NOMO-1 (cell line): Measurements from ENCODE around the gene GORASP2.

ENCODE experiments used
- DNase-seq, 2 experiments: peaks; one replicate each; lab custom pipeline; 2025; ENCODE audit not compliant: unreplicated experiment in 2 of 2; lab: John Stamatoyannopoulos, UW

GORASP2 gene

GRCh38 chr2:170991398-170992182 is 62.5 kb downstream of the GORASP2 start:
- DNase-seq: no peak

- no peak for DNase-seq
Measured at GRCh38 chr2:170996316-170996715, 67.3 kb downstream of the GORASP2 start.

DNA sequence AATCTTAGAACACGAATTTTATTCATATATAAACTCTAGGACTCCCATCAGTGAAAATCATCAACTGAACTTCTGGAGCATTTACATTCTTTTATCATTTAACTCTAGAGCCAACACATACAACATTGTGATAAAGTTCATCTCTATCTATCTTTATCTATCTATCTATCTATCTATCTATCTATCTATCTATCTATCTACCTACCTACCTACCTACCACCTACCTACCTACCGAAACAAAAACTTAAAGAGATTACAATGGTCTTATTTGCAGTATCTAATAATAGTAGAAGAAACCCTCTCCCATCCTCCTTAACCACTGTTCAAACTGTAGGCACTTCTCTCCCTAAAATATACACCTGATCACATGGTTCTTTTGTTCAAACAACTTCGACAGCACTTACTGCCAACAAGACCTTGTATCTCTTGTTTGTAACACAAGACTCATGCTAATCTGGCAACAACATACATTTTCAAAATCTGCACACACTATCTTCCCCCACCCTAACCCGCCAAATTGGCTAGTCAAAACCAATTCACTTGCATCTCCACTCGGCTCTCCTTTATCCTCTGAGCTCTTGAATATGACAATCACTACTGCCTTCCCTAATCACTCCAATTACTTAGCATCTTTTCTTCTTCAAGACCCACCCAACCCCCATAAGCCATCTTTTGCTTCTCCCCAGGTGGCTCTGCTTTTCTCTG is 69.0 kb downstream of the GORASP2 start:
- no peak for DNase-seq

GRCh38 chr2:170999654-171000053 is 70.6 kb downstream of the GORASP2 start:
- no peak for DNase-seq

GRCh38 chr2:171004363-171004762 is 75.3 kb downstream of the GORASP2 start:
- DNase-seq: no peak

- DNase-seq: no peak
Measured at GRCh38 chr2:171004833-171005232, 75.8 kb downstream of the GORASP2 start.

DNA sequence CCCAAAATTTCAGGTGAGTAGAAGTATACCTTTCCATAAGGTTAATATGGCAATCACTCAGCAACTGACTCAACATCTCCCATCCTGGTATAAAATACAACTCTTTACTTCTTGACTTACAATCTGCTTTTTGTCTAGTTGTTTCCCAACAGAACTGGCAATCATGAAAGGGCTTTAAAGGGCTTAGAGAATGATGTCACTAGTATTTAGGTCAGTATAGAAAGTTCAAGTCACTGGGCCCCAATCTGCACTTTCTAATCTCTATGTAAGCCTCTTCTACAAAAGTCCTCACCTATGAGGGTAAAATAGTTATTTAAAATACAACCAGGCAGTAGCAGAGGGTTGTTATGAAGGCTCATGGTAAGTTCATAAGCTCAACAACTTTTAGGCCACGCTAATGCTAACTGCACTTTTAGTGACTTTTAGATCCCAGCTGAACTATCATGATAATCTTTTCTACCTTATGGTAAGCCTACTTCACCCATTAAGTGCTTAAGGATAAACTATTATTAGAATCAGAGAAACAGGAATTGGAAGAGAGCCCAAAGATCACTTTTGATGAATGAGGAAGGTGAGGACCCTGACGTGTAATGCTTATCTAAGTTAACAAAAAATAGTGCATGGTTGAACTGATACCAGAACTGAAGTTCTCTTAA is 79.6 kb downstream of the GORASP2 start:
- DNase-seq: no peak

DNA sequence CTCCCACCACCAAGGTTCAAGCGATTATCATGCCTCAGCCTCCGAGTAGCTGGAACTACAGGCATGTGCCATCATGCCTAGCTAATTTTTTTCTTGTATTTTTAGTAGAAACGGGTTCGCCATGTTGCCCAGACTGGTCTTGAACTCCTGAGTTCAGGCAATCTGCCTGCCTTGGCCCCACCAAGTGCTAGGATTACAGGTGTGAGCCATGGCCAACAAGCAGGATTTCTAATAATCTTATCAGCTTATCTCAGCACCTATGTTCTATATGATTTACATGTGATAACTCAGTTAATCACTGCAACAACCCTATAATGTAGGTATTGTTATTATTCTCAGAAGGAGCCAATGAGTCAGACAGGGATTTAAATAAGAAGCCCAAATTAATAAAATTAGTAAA is 80.3 kb downstream of the GORASP2 start:
- no peak for DNase-seq

GRCh38 chr2:171013851-171014250 is 84.8 kb downstream of the GORASP2 start:
- DNase-seq: no peak

- no peak for DNase-seq
Measured at GRCh38 chr2:171016125-171016524, 87.1 kb downstream of the GORASP2 start.
